HCT116 (cell line): ENCODE measurements around the gene VMO1. TPM values are rescaled to one million over a fixed set of nuclear protein-coding genes. Genes with fewer than 3 reads are reported as not detected.

ENCODE experiments used
- ATAC-seq: fragments of 200-7000 bp; cut with Tn5 transposase; 2 replicates; pipeline ENCODE4 v1.9.1; 2020; ENCODE audit warnings: mild to moderate bottlenecking, moderate library complexity
- BruUV-seq: library from RNA; stranded (reverse); fragments of 400-500 nt; replicated peaks from 2 replicates; lab custom pipeline; 2021; lab: Mats Ljungman, UMichigan
- CTCF ChIA-PET: fragments of 300-600 bp; sonication (Branson Sonifier 250); formaldehyde crosslinking; loops from one replicate; lab custom pipeline; 2021; ENCODE audit warnings: antibody characterized with exemption; lab: Charles Lee
- POLR2A ChIA-PET: fragments of 300-600, 350-600 bp; sonication (Branson Sonifier 250); formaldehyde crosslinking; loops from one replicate; lab custom pipeline; 2021; ENCODE audit warnings: antibody characterized with exemption; lab: Charles Lee
- RAD21 ChIA-PET, 2 experiments: fragments of 300-600 bp; sonication (Branson Sonifier 250); formaldehyde crosslinking; loops; one replicate each; lab custom pipeline; 2023; ENCODE audit warnings: low total read pairs in 2 of 2; ENCODE audit not compliant: uncharacterized antibody in 2 of 2, unreplicated experiment in 2 of 2, low non-redundant PET in 1 of 2; lab: Charles Lee
- DNase-seq: peaks from one replicate; pipeline ENCODE4 v3.0.0-alpha.2; 2010; ENCODE audit warnings: low read depth, low spot score
- H2AFZ ChIP-seq: fragments of 200-600 bp; shearing (Covaris generic), sonication (generic); 2 replicates; pipeline ENCODE4 v1.6.1; 2017; ENCODE audit warnings: low read depth, mixed run types, mixed read lengths, antibody characterized with exemption, low read length; ENCODE audit not compliant: poor library complexity, severe bottlenecking
- H3K27ac ChIP-seq: 2 replicates; pipeline ENCODE4 v1.5.1; 2012; ENCODE audit warnings: low read depth, low read length
- H3K27me3 ChIP-seq: fragments of 200-600 bp; sonication (generic); 2 replicates; pipeline ENCODE4 v1.6.1; 2016; ENCODE audit warnings: mixed run types, low read length, mixed read lengths; ENCODE audit not compliant: insufficient read depth
- H3K36me3 ChIP-seq, 2 experiments: fragments of 200-500 bp in 1 of 2; fragments of 200-600 bp in 1 of 2; sonication (Bioruptor generic) in 1 of 2; sonication (generic) in 1 of 2; 2 replicates each; pipeline versions ENCODE4 v1.5.1 to v1.6.1; 2014 to 2016; ENCODE audit warnings: low read length in 2 of 2, inconsistent platforms in 1 of 2, mixed read lengths in 1 of 2, mixed run types in 1 of 2; ENCODE audit not compliant: insufficient read depth in 2 of 2, control insufficient read depth in 1 of 2
- H3K4me1 ChIP-seq, 2 experiments: fragments of 200-600 bp in 1 of 2; sonication (generic) in 1 of 2; 2 replicates each; pipeline versions ENCODE4 v1.5.1 to v1.6.1; 2012 to 2017; ENCODE audit warnings: low read length in 2 of 2, inconsistent platforms in 1 of 2, mild to moderate bottlenecking in 1 of 2, mixed read lengths in 1 of 2, mixed run types in 1 of 2, moderate library complexity in 1 of 2; ENCODE audit not compliant: insufficient read depth in 2 of 2, control insufficient read depth in 1 of 2
- H3K4me2 ChIP-seq: fragments of 200-600 bp; sonication (generic); 2 replicates; pipeline ENCODE4 v1.6.1; 2017; ENCODE audit warnings: mixed run types, low read length, mixed read lengths
- H3K4me3 ChIP-seq, 2 experiments: fragments of 200-600 bp in 1 of 2; sonication (generic) in 1 of 2; replicated peaks in 1 of 2; 2 replicates each; pipeline ENCODE4 v1.5.1; 2011 to 2016; ENCODE audit warnings: low read length in 2 of 2, control low read depth in 1 of 2, low read depth in 1 of 2, mild to moderate bottlenecking in 1 of 2, mixed read lengths in 1 of 2, mixed run types in 1 of 2
- H3K79me2 ChIP-seq: fragments of 200-600 bp; sonication (generic); 2 replicates; pipeline ENCODE4 v1.6.1; 2017; ENCODE audit warnings: mild to moderate bottlenecking, mixed run types, low read length, moderate library complexity, mixed read lengths; ENCODE audit not compliant: insufficient read depth
- H3K9ac ChIP-seq: fragments of 200-600 bp; sonication (generic); 2 replicates; pipeline ENCODE4 v1.6.1; 2016; ENCODE audit warnings: low read length, mixed read lengths
- H3K9me2 ChIP-seq: fragments of 200-600 bp; sonication (generic), shearing (Covaris generic); 2 replicates; pipeline ENCODE4 v1.6.1; 2017; ENCODE audit warnings: mixed run types, mild to moderate bottlenecking, moderate library complexity; ENCODE audit not compliant: insufficient read depth
- H3K9me3 ChIP-seq, 2 experiments: fragments of 200-500 bp in 1 of 2; fragments of 200-600 bp in 1 of 2; sonication (Bioruptor generic) in 1 of 2; sonication (generic) in 1 of 2; 2 replicates each; pipeline ENCODE4 v1.6.1; 2014 to 2017; ENCODE audit warnings: low read length in 2 of 2, mixed read lengths in 2 of 2, inconsistent platforms in 1 of 2, low read depth in 1 of 2, mild to moderate bottlenecking in 1 of 2, mixed run types in 1 of 2, moderate library complexity in 1 of 2; ENCODE audit not compliant: control insufficient read depth in 1 of 2, insufficient read depth in 1 of 2
- H4K20me1 ChIP-seq: fragments of 200-600 bp; sonication (generic), shearing (Covaris generic); 2 replicates; pipeline ENCODE4 v1.6.1; 2017; ENCODE audit warnings: mixed run types, mild to moderate bottlenecking, moderate library complexity; ENCODE audit not compliant: insufficient read depth
- CBX3 ChIP-seq: IDR thresholded peaks from 2 replicates; pipeline ENCODE4 v1.6.1; 2012; ENCODE audit warnings: low read depth
- CEBPB ChIP-seq: IDR thresholded peaks from 2 replicates; pipeline ENCODE4 v1.6.1; 2012; ENCODE audit warnings: low read depth
- EGR1 ChIP-seq: IDR thresholded peaks from 2 replicates; pipeline ENCODE4 v1.6.1; 2012; ENCODE audit warnings: low read depth
- ELF1 ChIP-seq: IDR thresholded peaks from 2 replicates; pipeline ENCODE4 v1.6.1; 2012; ENCODE audit warnings: low read depth, borderline replicate concordance
- EZH2 ChIP-seq: fragments of 200-600 bp; sonication (generic); IDR thresholded peaks from 2 replicates; pipeline ENCODE4 v1.6.1; 2017; ENCODE audit warnings: antibody characterized with exemption, mixed run types
- EZH2phosphoT487 ChIP-seq: fragments of 200-600 bp; IDR thresholded peaks from 2 replicates; pipeline ENCODE4 v1.6.1; 2018; ENCODE audit warnings: antibody characterized with exemption, borderline replicate concordance
- FOSL1 ChIP-seq: IDR thresholded peaks from 2 replicates; pipeline ENCODE4 v1.6.1; 2012; ENCODE audit warnings: low read depth
- JUND ChIP-seq: IDR thresholded peaks from 2 replicates; pipeline ENCODE4 v1.6.1; 2012
- POLR2A ChIP-seq: IDR thresholded peaks from 2 replicates; pipeline ENCODE4 v1.7.0; 2011; ENCODE audit warnings: borderline replicate concordance; ENCODE audit not compliant: insufficient read depth, insufficient read length; ENCODE audit errors: extremely low read depth
- POLR2AphosphoS5 ChIP-seq: IDR thresholded peaks from 2 replicates; pipeline ENCODE4 v1.6.1; 2011; ENCODE audit warnings: mild to moderate bottlenecking, low read depth, low read length, moderate library complexity
- SIN3A ChIP-seq: IDR thresholded peaks from 2 replicates; pipeline ENCODE4 v1.6.1; 2012; ENCODE audit warnings: low read depth
- SP1 ChIP-seq: IDR thresholded peaks from 2 replicates; pipeline ENCODE4 v1.6.1; 2012; ENCODE audit warnings: low read depth
- TCF7L2 ChIP-seq: IDR thresholded peaks from 2 replicates; pipeline ENCODE4 v1.7.0; 2011; ENCODE audit warnings: borderline replicate concordance, inconsistent platforms; ENCODE audit not compliant: insufficient read depth, insufficient read length; ENCODE audit errors: extremely low read depth
- YY1 ChIP-seq: IDR thresholded peaks from 2 replicates; pipeline ENCODE4 v1.6.1; 2011; ENCODE audit warnings: low read length, low read depth, moderate library complexity, mild to moderate bottlenecking; ENCODE audit not compliant: insufficient replicate concordance; ENCODE audit errors: extremely low read depth
- ZFX ChIP-seq: fragments of 450-650 bp; IDR thresholded peaks from 2 replicates; pipeline ENCODE4 v1.6.1; 2017
- ZNF274 ChIP-seq: fragments of 200-500 bp; sonication (Bioruptor generic); IDR thresholded peaks from 2 replicates; pipeline ENCODE4 v1.6.1; 2014; ENCODE audit warnings: mild to moderate bottlenecking, low read depth, low read length, inconsistent platforms
- intact Hi-C: fragments of 100-400 bp; cut with micrococcal nuclease; formaldehyde crosslinking; loops from 2 replicates; pipeline ENCODE4 v1.10.0; 2022
- total RNA-seq: library from RNA; stranded (reverse); gene quantifications from one replicate; pipeline ENCODE4 v1.2.1, GENCODE V29; 2021; ENCODE audit not compliant: unreplicated experiment
- TF ChIP-seq, protein P1 (sequence below), 3 experiments: fragments of 200-600 bp in 1 of 3; sonication (generic) in 1 of 3; IDR thresholded peaks in 2 of 3; conservative IDR thresholded peaks in 1 of 3; 2 replicates each; pipeline ENCODE4 v1.5.1; 2012 to 2017; ENCODE audit warnings: low read depth in 2 of 3, low read length in 2 of 3, antibody characterized with exemption in 1 of 3, borderline replicate concordance in 1 of 3, control low read depth in 1 of 3, mild to moderate bottlenecking in 1 of 3, mixed read lengths in 1 of 3, mixed run types in 1 of 3, moderate library complexity in 1 of 3; ENCODE audit not compliant: insufficient read depth in 1 of 3
- TF ChIP-seq, protein P2 (sequence below): IDR thresholded peaks from 2 replicates; pipeline ENCODE4 v1.6.1; 2011; ENCODE audit warnings: mild to moderate bottlenecking, low read length, moderate library complexity; ENCODE audit not compliant: insufficient replicate concordance; ENCODE audit errors: extremely low read depth
- TF ChIP-seq, protein P3 (sequence below): IDR thresholded peaks from 2 replicates; pipeline ENCODE4 v1.6.1; 2012

The VMO1 gene
- total RNA-seq, 1 experiment from 2014 or later, result 0.76 TPM

DNA sequence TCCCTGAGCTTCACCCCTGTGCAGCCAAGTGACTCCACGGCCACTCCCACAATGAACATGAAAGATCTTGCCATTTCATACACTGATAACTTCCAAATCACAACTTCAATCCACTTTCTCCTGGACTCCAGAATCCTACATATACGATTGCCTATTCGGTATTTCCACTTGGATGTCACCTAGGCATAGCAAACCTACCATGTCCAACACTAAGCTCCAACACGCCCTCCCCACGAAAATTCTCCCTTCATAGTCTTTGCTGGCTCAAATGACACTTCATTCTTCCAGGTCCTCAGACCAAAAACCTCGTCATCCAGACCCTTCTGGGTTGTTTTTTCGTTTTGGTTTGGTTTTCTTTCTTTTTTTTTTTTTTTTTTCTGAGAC lies 4.5 kb upstream of the VMO1 start:
- no TSS peak for BruUV-seq
- intact Hi-C loops, result loop anchor here (2.0 kb wide), 1 partner anchor 60 kb away; the partner anchor contains the start of gene MED11
- CTCF ChIA-PET, result interaction anchor here (0.7 to 3.6 kb wide), 17 partner anchors 12 to 224 kb away, joined by 3 to 19 read pairs (median 4); partner anchors contain the start of genes ARRB2, CHRNE, MED11 and PLD2

More for the DNA sequence above, 4.5 kb upstream of the VMO1 start:
- DNase-seq, result no peak
- TF ChIP-seq ZFX, result no peak
- TF ChIP-seq SP1, result no peak
- TF ChIP-seq POLR2AphosphoS5, result no peak
- TF ChIP-seq, protein P1, sequence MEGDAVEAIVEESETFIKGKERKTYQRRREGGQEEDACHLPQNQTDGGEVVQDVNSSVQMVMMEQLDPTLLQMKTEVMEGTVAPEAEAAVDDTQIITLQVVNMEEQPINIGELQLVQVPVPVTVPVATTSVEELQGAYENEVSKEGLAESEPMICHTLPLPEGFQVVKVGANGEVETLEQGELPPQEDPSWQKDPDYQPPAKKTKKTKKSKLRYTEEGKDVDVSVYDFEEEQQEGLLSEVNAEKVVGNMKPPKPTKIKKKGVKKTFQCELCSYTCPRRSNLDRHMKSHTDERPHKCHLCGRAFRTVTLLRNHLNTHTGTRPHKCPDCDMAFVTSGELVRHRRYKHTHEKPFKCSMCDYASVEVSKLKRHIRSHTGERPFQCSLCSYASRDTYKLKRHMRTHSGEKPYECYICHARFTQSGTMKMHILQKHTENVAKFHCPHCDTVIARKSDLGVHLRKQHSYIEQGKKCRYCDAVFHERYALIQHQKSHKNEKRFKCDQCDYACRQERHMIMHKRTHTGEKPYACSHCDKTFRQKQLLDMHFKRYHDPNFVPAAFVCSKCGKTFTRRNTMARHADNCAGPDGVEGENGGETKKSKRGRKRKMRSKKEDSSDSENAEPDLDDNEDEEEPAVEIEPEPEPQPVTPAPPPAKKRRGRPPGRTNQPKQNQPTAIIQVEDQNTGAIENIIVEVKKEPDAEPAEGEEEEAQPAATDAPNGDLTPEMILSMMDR (IDR thresholded peaks at IDR 0.05 in 2 of 3, conservative IDR thresholded peaks at IDR 0.05 in 1 of 3; ENCODE audit: borderline replicate concordance in 1 of 3, insufficient read depth in 1 of 3, low read depth in 2 of 3, low read length in 2 of 3), result no peak
- no peak for TF ChIP-seq EZH2
- TF ChIP-seq EZH2phosphoT487, result no peak
- no peak for TF ChIP-seq YY1
- TF ChIP-seq ELF1, result no peak
- no peak for TF ChIP-seq JUND
- no peak for TF ChIP-seq SIN3A
- no peak for TF ChIP-seq TCF7L2
- TF ChIP-seq, protein P2, sequence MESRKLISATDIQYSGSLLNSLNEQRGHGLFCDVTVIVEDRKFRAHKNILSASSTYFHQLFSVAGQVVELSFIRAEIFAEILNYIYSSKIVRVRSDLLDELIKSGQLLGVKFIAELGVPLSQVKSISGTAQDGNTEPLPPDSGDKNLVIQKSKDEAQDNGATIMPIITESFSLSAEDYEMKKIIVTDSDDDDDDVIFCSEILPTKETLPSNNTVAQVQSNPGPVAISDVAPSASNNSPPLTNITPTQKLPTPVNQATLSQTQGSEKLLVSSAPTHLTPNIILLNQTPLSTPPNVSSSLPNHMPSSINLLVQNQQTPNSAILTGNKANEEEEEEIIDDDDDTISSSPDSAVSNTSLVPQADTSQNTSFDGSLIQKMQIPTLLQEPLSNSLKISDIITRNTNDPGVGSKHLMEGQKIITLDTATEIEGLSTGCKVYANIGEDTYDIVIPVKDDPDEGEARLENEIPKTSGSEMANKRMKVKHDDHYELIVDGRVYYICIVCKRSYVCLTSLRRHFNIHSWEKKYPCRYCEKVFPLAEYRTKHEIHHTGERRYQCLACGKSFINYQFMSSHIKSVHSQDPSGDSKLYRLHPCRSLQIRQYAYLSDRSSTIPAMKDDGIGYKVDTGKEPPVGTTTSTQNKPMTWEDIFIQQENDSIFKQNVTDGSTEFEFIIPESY, result no peak
- no peak for TF ChIP-seq POLR2A
- no peak for TF ChIP-seq CEBPB
- TF ChIP-seq FOSL1, result no peak
- TF ChIP-seq, protein P3, sequence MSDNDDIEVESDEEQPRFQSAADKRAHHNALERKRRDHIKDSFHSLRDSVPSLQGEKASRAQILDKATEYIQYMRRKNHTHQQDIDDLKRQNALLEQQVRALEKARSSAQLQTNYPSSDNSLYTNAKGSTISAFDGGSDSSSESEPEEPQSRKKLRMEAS, result no peak
- TF ChIP-seq EGR1, result no peak
- no peak for TF ChIP-seq ZNF274
- no peak for TF ChIP-seq CBX3
- H3K4me2 ChIP-seq, result peak overlapping the region; percentile 92
- peaks cover 8% of the 10 kb centered on the region; the same call in 1 of the 2 replicates for H3K79me2 ChIP-seq
- H3K27ac ChIP-seq, result peak overlapping the region; percentile 98
- H3K9me3 ChIP-seq, result no peaks in the 10 kb centered on the region
- no peak for ATAC-seq
- no peaks in the 10 kb centered on the region for H3K27me3 ChIP-seq
- peaks cover 25 to 42% of the 10 kb centered on the region in 2 experiments for H3K4me1 ChIP-seq
- no peaks in the 10 kb centered on the region for H3K36me3 ChIP-seq
- POLR2A ChIA-PET, result interaction anchor here (0.7 to 1.3 kb wide), 4 partner anchors 16 to 177 kb away, joined by 3 to 5 read pairs (median 3); partner anchors contain the start of genes PLD2 and SPAG7
- peak overlapping the region; percentile 81 for H2AFZ ChIP-seq
- peak overlapping the region; percentile 61 to 66 for H3K4me3 ChIP-seq
- no peaks in the 10 kb centered on the region for H3K9me2 ChIP-seq
- no peaks in the 10 kb centered on the region for H4K20me1 ChIP-seq
- H3K9ac ChIP-seq, result peak overlapping the region; percentile 79
- RAD21 ChIA-PET, result interaction anchor here (1.4 to 1.5 kb wide), 2 partner anchors 60 to 80 kb away, joined by 4 to 6 read pairs; partner anchors contain the start of genes ARRB2 (in 1 of the 2) and MED11 (in 1 of the 2)
